ENCODE measurements around the gene CCL25. TPM values are rescaled to one million over a fixed set of nuclear protein-coding genes. Genes with fewer than 3 reads are reported as not detected.
"Not testable (repeated sequence)": the region's sequence is repeated elsewhere in the genome, so short reads cannot be mapped to it uniquely, and the experiment has no call there.

Gene CCL25
- total RNA-seq, 4 donors from 2014 or later, result not detected

DNA sequence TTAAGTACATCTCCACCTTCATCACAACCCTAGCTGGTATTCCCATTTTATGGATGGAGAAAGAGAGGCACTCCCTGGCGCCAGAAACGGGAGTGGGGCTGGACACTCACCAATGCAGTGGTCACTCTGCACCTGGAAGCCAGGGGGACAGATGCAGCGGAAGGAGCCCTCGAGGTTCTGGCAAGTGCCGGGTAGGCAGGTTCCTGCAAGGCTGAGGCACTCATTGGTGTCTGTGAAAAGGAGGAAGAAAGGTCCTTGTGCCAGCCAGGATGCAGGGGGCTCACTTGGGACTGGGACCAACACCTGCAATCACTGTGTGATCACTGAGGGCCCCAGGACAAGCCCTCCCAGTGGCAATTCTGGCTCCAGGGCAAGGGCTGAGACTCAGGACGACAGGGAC, 41.8 kb downstream of the CCL25 start:
- ATAC-seq (ENCODE audit: low FRiP score) (no peak), DNase-seq (ENCODE audit: low spot score) (no peak)
- no peak for TF ChIP-seq CTCF (IDR thresholded peaks at IDR 0.05)

DNA sequence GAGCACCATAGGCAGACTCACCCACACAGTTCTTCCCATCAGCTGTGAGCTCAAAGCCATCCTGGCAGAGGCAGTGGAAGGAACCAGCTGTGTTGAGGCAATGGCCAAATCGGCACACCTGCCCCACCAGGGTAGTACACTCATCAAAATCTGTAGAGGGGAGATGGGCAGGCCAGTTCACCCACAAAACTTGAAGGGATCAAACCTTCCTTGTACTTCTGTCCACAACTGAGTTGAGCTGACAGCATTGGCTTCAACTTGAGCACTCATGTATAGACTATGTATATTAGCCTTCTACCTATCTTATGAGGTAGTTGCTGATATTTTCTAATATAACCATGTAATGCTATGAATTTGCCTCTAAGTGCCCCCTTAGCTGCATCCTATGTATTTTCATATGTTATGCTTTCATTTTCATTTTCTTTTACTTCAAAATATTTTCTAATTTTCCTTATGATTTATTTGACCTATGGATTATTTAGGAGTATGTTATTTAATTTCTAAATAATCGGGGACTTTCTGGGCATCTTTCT, 42.9 kb downstream of the CCL25 start:
- TF ChIP-seq CTCF (IDR thresholded peaks at IDR 0.05), result no peak
- no peak for DNase-seq (ENCODE audit: low spot score)
- no peak for ATAC-seq (ENCODE audit: low FRiP score)

DNA sequence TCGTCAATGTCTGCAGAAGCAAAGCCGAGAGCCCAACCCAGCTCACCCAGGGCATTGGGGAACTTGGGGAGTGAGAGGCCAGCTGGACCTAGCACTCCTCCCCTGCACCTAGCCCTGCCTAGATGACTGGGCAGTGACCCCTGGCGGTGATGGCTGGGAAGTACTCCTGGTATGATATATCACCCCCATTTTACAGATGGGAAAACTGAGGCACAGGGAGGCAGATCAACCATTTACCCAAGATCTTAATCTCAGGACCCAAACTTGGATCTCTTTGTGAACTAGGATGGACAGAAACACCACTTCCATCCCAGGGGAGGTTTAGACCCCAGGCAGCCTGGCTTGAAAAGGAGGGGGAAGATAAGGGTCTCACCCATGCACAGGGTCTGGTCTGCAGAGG, 43.5 kb downstream of the CCL25 start:
- DNase-seq (ENCODE audit: low spot score) (no peak), ATAC-seq (ENCODE audit: low FRiP score) (no peak)
- no peak for TF ChIP-seq CTCF (IDR thresholded peaks at IDR 0.05)

GRCh38 chr19:8097198-8097597, 44.6 kb downstream of the CCL25 start:
- DNase-seq (ENCODE audit: low spot score) (no peak), ATAC-seq (ENCODE audit: low FRiP score) (no peak)
- TF ChIP-seq CTCF (IDR thresholded peaks at IDR 0.05), result no peak

- no peak for TF ChIP-seq CTCF (IDR thresholded peaks at IDR 0.05)
- DNase-seq (ENCODE audit: low spot score) (no peak), ATAC-seq (ENCODE audit: low FRiP score) (no peak)
Observed at GRCh38 chr19:8097681-8098567, 45.4 kb downstream of the CCL25 start.

DNA sequence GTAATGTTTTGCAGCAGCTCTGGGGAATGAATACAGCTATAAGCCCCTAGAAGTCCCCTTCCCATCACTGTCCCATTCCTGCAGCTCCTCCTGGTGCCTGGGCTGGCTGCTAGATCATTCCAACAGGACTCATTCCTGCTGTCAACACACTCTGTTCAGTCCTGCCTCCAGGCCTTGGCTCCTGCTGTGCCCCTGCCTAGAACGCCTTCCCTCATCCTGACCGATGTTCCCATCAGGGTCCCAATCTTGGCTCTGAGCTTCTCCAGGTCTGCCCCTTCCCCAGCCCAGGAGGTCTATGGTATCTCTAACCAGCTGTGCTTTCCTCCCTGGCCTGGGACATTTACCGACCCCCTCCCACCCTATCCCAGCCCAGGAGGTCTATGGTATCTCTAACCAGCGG, 48.8 kb downstream of the CCL25 start:
- ATAC-seq (ENCODE audit: low FRiP score), result no peak
- TF ChIP-seq CTCF (IDR thresholded peaks at IDR 0.05), result no peak
- no peak for DNase-seq (ENCODE audit: low spot score)

- ATAC-seq (ENCODE audit: low FRiP score); DNase-seq (ENCODE audit: low spot score): not testable (repeated sequence)
Observed at GRCh38 chr19:8101910-8102309, 49.4 kb downstream of the CCL25 start.
